GM18858 (cell line): Measurements from ENCODE around the gene RNF208.
A peak's percentile ranks its signal among the peaks of the same experiment; 100 is the strongest.

Source experiments
- ATAC-seq: cut with Tn5 transposase; IDR thresholded peaks from one replicate; pipeline ENCODE4 v1.9.1; 2021; ENCODE audit not compliant: unreplicated experiment

Gene RNF208

DNA sequence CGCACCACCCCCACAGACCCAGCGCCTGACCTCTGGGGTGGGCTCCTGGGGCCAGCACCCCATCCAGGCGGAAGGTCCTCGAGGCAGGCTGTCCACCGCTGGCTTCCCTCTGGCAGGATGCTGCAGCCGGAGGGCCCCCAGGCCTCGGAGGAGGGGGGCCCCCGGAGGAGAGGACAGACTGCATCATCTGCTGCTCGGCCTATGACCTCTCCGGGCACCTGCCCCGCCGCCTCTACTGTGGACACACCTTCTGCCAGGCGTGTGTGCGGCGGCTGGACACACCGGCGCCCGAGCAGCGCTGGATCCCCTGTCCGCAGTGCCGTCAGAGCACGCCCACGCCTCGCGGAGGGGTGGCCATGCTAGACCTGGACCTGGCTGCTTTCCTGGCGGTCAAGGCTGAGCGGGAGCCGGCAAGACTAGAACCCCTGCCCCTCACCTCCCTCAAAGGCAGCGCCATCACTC lies 6.5 kb upstream of the RNF208 start:
- no peak for ATAC-seq

DNA sequence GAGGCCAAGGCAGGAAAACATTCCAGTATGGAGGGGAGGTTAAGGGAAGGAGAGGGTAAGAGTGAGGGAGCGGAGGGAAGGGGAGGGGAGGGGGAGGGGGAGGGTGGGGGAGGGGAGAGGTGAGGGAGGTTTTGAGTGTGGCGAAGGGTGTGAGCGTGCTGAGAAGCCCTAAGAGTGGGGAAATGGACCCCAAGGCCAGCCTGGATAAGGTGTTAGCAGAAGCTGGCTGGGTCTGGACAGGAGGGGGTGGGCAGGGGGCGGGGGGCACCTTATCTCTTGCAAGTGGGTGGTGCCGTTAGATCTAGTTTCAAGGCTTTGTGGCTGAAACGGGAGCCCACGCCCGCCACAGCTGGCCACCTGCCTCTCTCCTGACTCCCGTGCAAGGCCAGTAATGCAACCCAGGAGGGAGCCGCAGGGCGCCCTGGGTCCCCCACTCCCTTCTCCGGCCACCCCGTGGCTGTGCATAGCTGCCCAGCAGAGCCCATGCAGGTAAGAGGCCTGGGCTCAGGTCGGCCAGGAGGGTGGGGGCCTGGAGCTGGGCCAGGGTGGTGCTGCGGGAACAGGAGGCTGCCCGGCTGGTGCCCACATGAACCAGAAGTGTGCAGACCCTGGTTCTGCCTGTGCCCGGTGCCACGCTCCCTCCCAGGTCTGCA lies 5.9 kb upstream of the RNF208 start:
- no peak for ATAC-seq

DNA sequence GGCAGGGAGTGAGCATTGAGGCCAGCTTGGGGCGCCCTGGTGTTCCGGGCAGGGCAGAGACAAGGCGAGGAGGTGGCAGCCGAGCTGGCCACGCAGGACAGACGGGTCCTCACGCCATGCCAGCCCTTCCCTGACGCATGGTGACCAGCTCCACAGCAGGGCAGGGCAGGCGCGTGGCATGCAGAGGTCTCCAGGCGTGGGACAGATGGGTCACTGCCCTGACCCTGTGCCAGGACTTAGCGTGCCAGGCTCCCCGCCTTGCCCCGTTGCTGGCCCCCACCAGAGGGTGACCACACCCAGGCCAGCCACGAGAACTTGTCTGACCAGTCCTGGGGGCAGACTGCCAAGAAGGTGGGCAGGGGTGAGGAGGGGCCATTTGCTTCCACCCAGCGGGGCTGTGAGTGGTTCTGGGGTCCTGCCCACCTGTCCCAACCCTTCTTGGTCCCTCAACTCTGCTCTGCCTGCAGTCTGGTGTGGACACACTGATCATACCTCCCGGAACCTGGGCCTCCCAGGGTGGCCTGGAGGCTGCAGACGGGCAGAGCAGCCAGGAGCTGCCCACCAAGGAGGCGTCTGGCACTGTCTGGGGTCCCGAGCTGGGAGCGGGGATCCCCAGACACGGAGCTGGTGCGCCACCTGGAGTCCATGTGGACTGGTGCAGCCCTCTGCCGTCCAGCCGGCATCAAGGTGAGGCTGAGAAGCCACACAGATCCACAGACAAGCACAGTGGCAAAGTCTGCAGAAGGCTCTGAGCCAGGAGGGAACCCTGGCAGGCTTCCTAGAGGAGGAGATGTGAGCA lies 5.2 kb upstream of the RNF208 start, which contains the start of gene RNF224:
RNF224 (plus strand) TSS at position 449 of the 799 bp plus-strand sequence. CDS start 834 bp downstream, outside the sequence.
- ATAC-seq, result no peak

DNA sequence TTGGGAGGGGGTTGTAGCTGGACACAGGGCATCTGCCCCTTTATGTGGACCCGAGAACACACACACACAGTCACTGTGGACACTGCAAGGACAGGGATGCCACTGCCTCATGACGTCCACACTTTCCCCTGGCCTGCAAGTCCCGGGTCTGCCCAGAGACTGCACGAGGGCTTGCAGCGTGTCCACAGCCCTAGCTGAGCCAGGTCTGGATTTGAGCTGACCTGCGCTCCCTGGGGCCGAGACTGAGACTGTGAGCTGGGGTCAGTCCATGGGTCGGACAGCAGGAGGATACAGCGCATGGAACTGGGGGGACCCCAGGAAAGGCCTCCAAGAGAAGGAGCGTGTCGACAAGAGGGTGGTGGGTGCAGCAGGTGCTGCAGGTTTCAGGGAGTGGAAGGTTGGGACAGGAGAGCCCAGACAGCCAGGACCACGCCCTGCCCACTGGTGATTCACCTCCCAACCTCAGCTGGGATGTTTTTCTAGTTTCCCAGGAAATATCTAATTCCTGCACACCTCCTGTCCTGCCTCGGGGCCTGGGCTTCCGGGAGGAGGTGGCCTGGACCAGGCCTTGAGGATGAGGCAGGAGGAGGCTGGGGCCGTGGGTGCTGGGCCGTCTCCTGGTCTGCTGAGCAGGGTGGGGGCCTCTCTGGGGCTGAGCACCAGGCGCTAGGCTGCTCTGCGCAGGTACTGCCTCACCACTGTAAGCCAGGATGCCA lies 4.5 kb upstream of the RNF208 start:
- ATAC-seq, result no peak

DNA sequence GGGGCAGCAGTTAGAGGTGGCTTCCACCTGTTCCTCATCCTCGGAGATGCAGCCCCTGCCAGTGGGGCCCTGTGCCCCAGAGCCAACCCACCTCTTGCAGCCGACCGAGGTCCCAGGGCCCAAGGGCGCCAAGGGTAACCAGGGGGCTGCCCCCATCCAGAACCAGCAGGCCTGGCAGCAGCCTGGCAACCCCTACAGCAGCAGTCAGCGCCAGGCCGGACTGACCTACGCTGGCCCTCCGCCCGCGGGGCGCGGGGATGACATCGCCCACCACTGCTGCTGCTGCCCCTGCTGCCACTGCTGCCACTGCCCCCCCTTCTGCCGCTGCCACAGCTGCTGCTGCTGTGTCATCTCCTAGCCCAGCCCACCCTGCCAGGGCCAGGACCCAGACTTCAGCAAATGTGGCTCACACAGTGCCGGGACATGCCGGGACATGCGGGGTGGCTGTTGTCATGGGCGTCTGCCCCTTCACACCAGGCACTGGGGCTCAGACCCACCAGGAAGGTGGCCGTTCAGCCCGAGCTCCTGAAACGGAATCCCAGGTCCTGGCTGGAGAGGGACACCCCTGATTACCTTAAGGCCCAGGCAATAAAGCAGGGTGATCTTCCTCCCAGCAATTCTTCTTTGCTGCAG lies 3.8 kb upstream of the RNF208 start:
- ATAC-seq, result no peak

DNA sequence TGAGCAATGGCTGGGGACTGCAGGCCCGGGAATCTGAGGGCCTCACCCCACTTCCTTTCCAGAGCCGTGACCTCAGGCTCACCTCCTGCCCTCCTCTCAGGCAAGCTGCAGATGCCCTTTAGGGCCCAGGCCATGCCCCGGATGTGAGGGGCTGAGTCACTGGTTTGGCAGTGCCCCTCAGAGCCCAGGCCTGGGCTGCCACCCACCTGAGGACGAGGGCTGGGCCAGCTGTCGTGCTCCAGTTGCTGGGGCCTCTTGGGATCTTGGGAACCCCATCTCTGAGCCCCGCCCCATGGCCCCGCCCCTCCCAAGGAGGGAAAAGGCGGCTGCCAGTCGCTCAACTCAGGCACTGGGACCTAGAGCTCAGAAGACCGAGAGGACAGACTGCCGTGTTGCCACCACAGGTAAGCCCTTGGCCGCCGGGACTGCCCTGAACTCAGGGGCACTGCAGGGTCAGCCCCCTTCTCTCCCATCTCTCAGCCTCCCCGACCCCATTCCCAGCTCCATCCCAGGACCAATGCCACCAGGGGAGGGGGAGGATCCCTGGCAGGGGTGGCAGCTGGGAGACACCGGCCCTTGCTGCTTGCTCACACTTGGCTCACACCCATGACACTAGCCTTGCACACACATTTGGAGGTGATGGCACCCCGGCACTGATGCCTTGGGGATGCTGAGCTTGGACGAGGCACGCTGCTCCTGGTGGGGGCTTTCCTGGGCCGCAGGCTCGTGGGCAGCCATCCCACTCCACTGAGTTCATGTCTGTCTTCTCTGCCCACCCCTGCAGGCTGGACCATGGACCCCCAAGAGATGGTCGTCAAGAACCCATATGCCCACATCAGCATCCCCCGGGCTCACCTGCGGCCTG lies 3.0 kb upstream of the RNF208 start, which contains the start of gene CYSRT1:
CYSRT1 (plus strand) TSS at position 345 of the 865 bp plus-strand sequence; CDS start at position 793, 448 bp downstream.
- no peak for ATAC-seq

DNA sequence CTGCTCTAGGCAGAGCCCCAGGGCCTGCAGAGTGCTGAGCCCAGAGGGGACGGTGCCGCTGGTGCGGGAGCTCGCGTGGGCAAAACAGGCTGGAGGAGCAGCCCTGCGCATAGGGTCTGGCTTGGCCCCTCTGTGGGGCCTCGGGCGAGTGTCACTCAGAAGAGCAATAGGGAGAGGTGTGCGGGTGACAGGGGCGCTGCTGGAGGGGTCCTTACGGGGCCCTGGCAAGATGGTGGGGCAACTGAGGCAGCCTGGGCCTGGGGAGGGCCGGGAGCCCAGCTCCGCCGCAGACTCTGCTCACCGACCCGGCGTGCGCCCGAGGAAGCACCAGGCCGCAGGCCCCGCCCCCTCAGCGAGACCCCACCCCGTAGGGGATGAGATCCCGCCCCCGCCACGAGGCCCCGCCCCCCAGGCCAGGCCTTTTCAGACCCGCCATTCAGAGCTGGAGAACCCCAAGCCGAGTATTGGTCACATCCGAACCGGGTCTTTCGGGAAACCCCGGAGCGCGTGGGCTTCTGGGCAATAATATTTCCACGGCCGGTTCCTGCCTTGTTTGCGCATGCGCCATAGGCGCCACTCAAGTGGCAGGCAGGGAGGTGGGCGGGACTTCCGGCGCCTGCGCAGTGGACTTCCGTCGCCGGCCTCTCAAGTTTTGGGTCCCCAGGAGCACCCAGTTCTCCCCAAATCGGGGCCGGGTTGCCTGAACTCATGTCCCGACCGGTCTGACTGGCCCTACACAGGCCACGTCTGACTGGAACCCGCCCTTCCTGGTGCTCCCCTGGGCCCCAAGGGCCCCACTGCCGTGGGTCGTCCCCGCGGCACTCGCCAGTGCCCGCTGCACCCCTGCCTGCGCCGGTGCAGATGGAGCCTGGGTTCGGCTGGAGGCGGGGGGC lies 1.3 kb upstream of the RNF208 start:
- peak; percentile 42 for ATAC-seq

DNA sequence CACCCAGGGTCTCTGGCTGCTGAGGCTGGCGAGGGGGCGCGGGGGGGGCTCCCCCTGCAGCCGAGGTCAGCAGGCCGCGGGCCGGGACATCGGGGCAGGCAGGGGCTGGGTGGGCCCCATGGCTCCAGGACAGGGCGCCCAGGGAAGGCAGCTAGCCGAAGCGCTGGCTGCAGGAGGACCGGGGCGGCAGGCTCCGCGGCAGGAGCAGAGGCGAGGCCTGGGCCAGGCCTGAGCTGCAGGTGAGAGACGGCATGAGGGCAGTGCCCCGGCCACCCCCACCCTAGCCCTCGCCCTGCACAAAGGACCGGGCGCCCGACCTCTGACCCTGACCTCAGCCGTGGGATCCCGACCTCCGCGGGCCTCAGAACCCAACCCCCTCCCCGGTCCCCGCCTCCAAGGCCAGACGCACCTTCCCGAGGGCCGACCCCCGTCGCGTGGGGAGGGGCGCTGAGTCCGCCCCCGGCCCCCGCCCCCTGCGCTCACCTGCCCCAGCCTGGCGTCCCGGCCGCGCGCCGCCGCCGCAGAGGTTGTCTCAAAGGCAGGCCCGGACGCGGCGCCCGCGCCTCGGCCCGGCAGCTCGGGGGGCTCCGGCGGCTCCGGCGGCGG lies 431 bp downstream of the RNF208 start:
- ATAC-seq, result no peak

DNA sequence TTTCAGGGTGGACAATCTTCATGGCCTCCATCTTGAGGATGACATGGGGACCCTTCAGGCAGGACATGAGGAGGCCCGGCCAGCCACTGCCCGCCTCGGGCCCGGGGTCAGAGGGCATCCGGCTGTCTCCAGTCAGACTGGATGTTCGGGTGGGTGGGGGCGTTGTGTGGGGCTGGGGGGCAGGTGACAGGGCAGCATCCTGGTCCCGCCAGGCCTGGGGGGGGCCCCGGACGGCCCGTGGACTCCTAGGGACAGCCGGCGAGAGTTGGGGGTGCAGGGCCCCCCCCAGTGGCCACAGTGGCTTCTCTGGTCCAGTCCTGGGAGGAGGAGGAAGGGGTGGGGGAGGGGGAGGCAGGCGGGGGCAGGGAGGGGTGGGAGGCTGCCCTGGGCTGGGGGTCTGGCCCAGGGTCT lies 940 bp downstream of the RNF208 start:
- ATAC-seq, result no peak

DNA sequence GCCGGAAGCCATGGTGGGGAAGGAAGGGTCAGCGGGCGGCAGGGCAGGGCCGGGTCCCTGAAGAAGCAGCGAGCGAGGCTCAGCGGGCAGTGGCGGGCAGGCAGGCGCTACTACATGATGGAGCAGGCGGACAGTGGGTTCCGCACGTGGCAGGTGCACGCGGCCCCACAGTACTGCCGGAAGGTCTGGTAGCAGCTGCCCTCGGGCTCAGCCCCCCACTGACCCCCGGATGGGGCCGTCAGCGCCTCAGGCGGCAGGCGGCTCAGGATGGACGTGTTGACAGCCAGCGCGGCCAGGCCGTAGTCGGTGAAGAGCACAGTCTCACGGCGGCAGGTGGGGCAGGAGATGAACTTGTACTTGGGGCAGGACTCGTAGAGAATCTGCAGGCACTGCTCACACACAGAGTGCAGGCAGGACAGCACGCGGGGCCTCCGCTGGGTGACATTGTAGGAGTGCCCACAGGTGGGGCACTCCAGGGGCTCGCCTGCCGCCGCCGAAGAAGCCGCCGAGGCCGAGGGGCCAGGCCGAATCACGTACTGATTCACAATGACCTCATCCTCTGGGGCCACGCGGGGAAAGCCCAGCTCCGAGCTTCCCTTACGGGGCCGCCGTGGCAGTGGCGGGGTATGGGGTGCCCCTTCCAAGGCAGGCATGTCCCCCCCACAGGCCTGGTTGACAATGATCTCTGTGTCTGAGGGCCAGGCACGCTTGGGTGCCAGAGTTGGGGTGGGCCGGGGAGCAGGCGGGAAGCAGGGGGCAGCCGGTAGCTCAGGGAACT lies 1.5 kb downstream of the RNF208 start:
- ATAC-seq, result no peak

DNA sequence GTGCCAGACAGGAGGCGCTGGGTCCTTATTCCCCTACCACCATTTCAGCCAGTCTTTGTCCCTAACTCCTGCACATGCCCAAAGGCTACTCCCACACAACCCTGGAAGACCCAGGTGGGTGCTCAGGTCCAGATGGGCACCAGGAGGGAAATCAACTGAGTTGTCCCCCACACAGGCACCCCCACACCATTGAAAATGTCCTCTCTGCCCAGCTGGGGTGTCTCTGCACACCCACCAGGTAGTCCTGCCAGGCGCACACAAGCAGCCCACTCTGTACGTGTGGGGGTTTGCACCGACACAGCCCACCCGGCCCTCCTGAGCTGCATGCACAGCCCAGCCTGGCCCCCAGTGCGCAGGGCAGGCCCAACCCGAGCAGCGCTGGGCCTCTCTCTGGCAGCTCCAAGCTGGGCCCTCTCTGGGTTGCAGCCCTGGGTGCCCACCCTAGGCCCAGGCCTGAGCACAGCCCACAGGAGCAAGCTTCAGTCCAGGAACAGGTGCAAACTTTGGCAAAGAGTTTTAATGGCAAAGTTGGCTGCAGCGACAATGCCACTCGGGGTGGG lies 2.2 kb downstream of the RNF208 start:
- no peak for ATAC-seq

DNA sequence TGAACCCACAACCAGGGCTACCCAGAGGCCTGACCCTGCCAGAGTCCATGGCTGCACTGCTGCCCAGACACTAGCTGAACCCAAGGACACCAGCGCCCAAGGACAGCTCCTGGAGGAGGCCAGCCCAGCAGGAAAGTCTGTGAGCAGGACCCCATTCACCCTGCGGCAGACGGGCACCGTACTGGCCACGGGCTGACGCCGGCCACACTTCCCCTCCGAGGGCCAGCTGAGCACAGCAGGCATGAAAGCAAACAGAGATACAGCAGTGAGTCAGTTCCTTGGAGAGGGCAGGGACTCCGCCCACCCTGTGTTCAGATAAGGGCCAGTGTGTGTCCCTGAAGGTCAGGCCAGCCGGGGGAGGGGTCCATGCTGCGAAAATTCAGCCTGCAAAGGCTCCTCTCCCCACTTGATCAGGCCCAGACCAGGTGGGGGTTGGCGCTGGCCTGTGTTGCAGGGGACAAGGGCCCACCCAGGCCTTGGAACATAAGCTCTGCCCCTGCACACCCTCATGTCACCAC lies 3.2 kb downstream of the RNF208 start:
- ATAC-seq, result no peak

DNA sequence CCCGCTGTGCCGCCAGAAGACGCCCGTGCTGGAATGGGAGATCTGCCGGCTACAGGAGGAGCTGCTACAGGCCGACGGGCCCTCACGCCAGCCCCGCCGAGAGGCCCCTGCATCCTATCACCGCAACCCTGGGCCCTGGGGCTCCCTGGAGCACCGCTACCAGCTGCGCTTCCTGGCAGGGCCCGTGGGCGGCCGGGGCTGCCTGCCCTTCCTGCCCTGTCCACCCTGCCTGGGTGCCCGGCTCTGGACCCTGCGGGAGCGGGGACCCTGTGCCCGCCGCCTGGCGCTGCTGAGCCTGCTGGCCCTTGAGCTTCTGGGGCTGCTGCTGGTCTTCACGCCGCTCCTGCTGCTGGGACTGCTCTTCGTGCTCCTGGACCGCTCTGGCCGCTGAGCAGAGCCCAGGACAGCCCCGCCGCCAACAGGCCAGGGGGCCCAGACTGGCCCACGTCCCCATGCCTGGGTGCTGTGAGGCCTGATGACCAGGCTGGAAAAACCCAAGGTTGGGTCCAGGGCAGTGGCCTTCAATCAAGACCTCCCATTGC lies 3.8 kb downstream of the RNF208 start:
- ATAC-seq, result no peak

DNA sequence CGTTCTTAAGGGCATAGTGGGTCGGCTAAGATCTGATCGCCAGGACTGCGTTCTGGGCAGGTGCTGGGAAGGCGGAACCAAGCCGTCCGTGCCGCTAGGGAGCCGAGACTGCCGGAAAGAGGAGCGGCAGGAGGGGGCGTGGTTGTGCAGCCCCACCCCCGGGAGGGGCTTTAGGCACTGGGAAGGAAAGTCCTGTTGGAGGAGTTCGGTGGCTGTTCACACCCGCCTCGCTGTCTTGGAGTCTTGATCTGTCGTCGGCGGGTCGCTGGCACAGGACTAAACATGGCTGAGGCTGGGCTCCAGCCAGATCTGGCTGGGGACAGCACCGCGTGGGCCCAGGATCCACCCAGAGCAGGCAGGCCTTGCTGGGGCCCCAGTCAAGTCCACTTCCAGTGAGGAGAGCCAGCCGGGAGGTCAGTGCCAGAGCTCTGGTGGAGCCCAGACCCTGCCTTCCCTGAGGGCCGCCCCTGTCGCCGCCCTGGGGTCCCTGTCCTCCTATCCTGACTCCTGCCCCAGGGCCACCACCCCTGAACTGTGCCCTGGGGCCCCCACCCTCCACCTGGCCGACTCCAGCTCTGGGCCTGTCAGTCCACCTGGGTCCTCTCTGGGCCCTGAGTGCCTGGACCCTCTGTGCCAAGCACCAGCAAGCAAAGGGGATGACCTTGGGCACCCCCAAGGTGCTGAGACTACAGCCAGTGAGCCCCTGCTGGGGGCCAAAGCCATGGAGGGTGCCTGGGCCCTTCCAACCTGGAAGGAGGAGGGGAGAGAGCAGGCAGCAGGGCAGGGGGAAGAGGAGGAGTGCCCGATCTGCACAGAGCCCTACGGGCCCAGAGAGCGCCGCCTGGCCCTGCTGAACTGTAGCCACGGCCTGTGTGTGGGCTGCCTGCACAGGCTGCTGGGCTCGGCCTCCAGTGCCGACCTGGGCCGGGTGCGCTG lies 4.5 kb downstream of the RNF208 start:
- ATAC-seq, result no peak

DNA sequence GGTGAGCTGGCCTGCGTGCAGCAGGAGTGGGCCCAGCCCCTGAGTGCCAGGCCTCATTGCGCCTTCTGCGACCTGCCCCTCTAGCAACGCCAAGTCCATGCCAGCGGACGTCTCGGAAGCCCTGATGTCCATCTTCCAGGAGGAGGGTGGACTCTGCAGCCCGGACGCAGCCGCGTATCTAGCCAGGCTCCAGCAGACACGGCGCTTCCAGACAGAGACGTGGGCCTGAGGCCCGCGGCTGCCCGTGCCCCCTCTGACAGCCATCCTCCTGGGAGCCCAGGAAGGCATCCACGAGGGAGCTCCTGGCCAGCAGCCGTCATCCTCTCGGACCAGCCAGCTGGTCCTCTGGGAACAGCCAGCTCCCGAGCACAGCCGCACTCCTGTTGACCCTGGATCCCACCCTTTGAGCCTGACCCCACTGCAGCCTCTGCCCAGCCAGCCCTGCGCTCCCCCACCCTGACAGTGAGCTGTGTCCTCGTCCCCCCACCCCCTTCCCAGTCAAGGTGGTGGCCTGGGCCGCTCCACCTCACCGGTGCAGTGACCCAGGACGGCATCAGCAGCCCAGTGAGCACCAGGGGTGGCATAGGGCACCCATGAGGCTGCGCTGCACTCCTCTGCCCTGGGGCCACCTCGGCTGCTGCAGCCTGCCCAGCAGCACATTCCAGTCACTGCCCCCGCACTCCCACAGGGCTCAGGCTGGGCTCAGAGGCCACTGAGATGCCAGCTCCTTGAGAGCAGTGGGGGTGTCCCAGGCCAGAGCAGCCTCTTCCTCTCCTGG lies 5.7 kb downstream of the RNF208 start:
- no peak for ATAC-seq
